HG03095 (cell line): ENCODE data around the gene NCOA1.
"Not testable (repeated sequence)": the region's sequence is repeated elsewhere in the genome, so short reads cannot be mapped to it uniquely, and the experiment has no call there.

Experiments used
- ATAC-seq: cut with Tn5 transposase; IDR thresholded peaks from one replicate; pipeline ENCODE4 v1.9.1; 2021; ENCODE audit warnings: moderate library complexity; ENCODE audit not compliant: unreplicated experiment

The NCOA1 gene

DNA sequence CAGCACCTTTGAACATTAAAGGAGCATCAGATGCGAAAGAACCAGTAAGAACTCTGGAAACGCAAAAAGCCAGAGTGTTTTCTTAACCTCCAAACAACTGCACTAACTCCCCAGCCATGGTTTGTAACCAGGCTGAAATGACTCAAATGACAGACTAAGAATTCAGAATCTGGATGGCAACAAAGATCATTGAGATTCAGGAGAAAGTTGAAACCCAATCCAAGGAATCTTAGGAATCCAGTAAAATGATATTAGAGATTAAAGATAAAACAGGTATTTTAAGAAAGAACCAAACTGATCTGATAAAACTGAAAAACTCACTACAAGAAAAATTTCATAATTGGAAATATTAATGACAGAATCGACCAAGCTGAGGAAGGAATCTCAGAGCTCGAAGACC lies 185.4 kb downstream of the NCOA1 start:
- no peak for ATAC-seq

DNA sequence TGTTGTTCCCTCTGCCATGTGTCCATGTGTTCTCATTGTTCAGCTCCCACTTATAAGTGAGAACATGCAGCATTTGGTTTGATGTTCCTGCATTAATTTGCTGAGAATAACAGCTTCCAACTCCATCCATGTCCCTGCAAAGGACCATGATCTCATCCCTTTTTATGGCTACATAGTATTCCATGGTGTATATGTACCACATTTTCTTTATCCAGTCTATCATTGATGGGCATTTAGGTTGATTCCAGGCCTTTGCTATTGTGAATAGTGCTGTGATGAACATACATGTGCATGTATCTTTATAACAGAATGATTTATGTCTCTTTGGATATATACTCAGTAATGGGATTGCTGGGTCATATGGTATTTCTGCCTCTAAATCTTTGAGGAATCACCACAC lies 187.0 kb downstream of the NCOA1 start:
- ATAC-seq: not testable (repeated sequence)

DNA sequence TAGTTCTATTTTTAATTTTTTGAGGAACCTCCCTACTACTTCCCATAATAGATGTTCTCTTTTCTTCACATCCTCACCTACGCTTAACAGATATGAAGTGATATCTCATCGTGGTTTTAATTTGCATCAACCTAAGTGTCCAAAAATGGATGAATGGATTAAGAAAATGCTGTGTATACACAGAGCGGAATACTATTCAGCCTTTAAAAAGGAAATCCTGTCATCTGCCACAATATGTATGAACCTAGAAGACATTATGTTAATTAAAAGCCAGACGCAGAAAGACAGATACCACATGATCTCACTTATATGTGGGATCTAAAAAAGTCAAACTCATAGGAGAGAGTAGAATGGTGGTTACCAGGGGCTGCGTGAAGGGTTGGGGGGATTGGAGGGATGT lies 189.1 kb downstream of the NCOA1 start:
- no peak for ATAC-seq

DNA sequence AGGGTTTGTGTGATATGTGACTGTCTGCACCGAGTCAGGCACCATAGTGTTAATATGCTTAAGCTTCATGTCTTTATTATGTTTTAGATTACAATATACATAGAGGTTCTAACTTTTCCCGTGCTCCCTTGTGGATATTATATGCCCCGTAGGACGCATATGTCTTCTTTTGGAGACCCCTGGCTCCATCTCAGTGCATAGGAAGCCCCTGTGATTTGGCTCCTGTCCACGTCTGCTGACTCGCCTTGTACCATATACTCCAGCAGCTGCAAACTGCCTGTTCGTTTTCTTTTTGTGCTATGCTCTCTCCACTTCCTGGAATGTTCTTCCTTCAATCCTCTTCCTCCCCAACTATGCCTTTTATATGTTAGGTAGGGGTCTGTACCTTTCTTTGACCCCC lies 191.2 kb downstream of the NCOA1 start:
- ATAC-seq: no peak

DNA sequence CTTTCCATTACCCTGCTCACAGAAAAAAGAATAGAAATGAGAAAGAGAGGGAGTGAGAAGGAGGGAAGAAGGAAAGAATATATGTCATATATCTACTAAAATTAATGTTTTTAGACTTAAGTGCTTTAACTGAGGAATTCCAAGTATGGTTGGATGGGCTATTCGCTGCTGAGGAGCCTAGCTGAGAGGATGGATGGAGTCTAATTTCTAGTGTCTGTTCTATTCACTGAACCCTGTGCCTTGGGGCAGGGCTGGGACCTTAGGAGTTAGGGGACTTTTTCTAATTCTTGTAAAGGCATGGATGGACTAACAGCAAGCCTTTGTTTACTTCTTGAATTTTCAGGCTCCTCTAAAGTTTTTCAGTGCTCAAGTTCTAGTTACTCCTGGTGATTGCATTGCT lies 192.4 kb downstream of the NCOA1 start:
- no peak for ATAC-seq

DNA sequence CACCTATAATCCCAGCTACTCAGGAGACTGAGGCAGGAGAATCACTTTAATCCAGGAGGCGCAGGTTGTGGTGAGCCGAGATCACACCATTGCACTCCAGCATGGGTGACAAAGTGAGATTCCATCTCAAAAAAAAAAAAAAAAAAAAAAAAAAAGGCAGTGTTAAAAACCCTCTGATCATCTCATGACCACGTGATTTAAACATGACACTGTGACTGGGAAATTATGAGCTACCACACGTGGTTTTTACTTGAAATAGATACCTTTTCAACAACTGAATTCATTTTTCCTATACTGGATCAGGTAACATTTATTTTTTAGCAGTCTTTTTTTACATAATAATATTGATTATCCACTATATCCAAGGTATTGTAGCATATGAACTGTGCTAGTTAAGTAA lies 199.5 kb downstream of the NCOA1 start:
- no peak for ATAC-seq

DNA sequence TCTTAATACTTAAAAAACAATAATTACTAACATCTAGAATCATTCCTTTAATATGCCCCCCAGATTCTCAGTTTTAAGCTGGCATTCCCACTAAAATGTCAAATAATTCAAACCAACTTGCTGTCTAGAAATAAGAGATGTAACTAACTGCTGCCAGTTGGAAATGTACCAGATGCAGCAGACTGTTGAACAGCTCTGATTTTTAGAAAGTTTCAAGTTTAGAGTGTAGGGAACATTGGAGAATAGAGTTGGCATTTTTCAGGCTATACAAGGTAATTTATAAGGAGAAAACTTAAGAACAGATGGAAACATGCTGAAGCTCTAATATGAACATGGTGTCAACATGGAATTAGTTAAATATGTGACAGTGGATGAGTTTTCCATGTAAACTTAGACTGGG lies 200.8 kb downstream of the NCOA1 start:
- no peak for ATAC-seq

DNA sequence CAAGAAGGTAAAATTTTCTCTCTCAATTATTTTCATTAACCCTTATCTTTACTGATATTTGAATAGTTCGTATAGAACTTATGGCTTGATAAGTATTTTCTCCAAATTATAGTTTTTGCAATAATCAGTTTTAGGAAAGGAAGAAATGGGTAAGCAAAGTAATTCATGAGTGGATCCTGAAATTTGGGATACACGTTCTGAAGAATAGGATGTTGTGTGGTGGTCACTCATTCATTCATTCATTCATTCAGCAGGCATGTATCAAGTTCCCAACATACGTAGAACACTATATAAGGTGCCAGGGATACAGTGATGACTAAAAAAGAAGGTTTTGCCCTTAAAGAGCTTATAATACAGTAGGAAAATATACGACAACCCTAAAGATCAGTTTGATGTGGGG lies 206.7 kb downstream of the NCOA1 start:
- no peak for ATAC-seq

DNA sequence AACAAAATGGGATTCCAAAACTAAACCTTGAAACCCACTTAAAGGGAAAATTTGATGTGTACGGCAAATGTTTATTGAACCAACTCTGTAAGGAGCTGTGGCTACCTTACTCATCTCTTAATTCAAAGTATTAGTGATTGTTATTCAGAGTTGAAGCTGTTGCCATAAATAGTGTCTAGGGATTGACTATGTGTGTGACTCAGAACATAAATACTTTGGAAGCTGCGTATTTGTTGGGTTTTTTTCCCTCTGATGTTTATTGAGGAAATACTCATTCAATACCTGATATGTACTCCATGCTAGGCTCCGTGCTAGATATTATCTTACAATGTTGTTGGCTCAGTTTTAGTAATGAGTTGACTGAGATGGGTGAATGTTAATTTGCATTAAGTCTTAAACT lies 211.7 kb downstream of the NCOA1 start:
- no peak for ATAC-seq

DNA sequence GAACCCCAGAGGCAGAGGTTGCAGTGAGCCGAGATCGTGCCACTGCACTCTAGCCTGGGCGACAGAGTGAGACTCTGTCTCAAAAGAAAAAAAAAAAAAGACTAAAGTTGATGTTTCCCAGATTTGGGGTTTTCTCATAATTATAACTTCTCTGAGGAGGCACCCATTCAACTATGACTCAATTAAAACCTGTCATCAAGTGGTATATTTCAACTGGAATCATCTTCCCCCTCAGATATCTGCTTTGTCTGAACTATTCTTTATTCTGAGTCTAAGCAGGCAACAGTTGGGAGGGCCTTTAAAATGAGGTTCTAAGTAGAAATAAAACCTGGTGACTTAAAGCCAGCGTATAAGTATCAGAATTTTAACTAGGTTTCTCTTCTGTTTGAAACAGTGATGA lies 213.6 kb downstream of the NCOA1 start:
- ATAC-seq: no peak

DNA sequence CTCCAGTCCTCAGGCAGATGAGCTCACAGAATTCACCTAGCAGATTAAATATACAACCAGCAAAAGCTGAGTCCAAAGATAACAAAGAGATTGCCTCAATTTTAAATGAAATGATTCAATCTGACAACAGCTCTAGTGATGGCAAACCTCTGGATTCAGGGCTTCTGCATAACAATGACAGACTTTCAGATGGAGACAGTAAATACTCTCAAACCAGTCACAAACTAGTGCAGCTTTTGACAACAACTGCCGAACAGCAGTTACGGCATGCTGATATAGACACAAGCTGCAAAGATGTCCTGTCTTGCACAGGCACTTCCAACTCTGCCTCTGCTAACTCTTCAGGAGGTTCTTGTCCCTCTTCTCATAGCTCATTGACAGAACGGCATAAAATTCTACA lies 216.1 kb downstream of the NCOA1 start:
- ATAC-seq: no peak

DNA sequence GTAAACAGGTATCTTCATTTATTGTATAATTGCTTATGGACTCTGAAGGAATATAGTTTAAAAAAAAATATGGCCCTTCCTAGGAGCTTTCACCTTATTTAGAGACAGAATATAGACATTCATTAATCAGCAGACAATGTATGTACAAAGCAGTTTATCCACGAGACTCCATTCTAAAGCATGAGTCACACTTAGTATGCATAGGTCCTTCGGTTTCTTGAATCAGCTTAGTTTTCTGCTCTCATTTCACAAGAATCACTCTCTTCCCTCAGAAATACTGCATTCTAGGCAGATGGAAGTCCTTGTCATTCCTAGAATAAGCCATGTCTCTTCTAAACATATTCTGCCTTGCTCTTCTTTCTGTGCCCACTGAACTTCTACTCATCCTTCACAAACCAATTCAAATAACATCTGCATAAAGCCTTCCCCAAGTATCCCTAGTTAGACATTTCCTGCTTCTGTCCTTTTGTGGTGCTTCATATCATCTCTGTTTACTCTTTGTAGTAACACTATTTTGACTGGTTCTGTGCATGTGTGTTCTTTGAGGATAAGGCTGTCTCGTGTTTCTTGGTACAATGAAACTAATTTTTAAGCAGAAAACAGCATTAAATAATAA lies 217.6 kb downstream of the NCOA1 start:
- ATAC-seq: no peak

DNA sequence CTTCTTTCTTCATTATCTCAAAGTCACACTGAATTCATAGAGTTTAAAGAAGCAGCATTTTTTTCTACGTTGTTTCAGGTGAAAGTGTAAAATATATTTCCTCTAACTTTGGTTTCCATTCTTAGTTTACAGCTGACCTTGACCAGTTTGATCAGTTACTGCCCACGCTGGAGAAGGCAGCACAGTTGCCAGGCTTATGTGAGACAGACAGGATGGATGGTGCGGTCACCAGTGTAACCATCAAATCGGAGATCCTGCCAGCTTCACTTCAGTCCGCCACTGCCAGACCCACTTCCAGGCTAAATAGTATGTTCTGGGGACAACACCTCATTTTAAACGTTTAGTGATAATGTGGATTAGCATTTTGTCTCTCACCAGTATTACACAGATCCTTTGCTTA lies 219.8 kb downstream of the NCOA1 start:
- no peak for ATAC-seq

DNA sequence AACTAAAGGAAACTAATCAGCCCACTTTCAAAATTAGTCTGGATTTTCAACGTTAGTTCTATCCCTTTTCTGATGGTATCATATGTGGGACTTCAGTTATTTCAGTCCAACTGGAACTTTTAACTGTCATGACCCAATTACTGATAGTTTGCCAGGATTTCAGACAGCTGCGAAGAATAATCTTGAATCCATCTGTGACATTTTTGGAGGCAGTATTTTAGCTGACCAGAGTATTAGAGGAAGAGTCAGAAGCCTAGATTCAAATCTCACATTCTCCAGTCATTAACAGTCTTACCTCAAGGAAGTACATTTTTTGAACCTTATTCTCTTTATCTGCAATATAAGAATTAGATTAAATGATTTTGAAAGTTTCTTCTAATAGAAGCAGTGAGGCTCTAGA lies 220.8 kb downstream of the NCOA1 start:
- ATAC-seq: no peak

DNA sequence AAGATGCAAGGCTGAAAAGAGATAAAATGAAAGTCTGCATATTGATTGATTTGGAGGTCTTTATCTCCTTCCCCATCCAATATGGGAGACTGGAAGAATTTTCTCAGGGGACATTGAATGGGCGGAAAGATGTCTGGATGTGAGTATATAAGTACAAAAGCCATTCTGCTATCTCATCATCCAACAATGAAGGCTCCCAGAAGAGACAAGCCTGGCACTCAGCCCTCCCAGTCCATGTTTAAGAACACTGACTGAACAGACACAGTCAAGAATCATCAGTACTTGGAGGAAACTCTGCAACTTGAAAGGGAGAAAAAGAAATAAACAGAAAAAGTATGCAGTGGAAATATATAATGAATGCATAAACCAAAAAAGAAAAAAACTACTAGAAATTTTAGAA lies 221.2 kb downstream of the NCOA1 start:
- ATAC-seq: no peak

DNA sequence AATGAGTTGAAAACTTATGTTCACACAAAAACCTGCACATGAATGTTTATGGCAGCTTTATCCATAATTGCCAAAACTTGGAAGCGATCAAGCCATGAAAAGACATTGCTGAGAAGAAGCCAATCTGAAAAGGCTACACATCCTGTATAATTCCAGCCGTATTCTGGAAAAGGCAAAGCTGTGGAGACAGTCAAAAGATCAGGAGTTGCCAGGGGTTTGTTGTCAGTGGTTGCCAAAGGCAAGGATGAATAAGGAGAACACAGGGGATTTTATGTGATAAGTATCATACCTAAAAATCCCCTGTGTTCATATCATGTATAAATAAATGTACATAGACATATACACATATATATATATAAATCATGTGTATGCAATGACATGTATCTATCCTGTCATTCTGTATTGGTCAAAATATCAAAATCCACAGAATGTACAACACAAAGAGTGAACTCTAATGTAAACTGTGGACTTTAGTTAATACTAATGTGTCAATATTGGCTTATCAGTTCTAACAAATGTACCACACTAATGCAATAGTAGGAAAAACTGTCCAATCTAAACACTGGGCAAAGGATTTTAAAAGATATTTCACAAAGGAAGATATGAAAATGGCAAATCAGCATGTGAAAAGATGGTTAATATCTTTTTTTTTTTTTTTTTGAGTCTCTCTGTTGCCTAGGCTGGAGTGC lies 226.4 kb downstream of the NCOA1 start:
- ATAC-seq: no peak

DNA sequence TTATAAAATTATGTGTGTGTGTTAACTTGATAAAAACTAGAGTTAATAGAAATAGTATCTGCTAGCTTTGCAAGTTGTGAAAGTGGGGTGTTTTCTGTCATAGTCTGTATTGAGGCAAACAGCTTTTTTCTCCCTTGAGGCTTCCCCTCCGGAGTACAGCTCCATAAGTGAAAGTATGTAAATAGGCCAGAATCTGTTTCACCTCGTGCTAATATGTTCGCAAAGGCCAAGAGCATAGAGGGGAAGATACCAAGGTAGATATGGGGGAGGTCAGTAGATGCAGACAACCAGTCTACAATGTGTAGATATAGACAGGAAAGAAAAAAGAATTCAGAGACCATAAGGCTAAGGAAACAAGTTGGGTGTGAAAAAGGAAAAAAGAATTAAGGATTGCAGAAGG lies 229.3 kb downstream of the NCOA1 start:
- ATAC-seq: peak; percentile 71

DNA sequence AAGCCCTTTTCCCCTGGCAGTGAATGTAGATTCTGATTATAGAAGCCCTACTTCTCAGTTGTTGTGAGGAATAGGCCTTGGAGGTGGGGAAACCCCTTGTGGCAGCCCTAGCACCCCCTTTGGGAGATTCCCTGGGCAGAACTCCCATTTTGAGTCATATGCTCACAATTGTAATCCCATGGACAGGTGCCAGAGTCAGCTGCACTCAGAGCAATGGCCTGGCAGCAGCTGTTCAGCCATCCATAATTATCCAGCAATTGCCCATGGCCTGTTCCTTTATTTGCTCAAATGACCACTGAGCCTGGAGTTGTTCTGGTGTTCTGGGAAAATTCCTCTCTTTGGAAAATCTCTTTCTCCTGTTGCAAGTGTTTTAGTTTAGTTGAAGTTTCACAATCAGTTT lies 230.4 kb downstream of the NCOA1 start:
- ATAC-seq: no peak

DNA sequence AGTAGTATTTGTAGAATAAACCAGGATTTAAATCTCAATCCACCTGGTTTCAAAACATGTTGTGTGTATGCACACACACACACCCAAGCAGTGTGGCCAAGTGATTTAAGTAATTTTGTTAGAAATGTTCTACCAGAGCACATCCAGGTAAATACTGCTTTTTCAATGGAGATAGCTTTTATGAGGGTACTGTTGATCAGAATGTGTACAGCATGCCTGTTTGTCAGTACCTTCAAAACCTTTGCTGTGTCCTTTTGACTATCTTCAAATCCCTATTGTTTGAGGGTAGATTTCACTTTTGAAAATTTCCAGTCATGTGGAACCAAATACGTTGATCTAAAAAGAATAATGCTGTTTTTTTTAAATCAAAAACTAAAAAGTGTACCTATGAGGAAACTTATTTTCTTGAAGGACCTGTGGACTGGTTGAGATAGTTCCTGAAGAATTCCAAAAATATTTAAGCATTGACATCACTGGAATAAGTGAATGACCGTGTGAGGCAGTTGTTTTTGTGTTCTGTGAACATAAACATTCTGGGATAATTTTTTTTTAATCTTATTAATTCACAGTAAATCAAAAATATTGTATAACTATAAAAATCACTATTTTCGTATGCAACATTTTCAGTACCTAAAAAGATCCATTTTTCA lies 231.2 kb downstream of the NCOA1 start:
- ATAC-seq: no peak

DNA sequence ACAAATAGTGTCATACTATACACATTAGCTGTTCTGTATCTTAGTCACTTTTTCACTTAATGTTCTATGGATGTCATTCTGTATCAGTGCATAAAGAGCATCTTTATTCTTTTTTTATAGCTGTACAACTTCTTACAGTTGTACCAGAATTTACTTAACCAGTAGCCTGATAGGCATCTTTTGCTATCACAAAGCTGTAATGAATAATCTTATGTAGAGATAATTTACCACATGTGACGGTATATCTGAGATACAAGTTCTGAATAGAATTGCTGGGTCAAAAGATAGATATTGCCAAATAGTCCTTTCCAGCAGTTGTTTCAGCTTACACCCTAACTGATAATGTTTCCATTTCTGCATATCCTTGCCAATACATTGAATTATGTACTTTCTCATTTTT lies 232.1 kb downstream of the NCOA1 start:
- no peak for ATAC-seq

DNA sequence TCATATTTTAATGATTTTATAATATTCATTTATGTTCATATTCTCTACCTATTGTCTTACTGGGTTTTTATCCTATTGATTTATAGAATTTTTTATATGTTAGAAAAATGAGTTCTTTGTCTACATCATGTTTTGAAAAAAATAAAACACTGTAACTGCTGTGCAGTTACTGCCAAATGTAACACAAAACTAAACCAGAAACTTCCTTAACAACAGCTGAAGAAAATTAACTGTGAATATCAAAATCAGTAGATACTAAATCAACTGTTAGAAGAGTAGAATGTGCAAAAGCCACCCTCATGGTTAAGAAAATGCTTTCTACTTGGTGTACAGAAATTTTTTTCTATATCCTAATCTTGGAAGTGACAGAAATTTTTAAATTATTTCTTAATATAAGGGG lies 232.6 kb downstream of the NCOA1 start:
- no peak for ATAC-seq

DNA sequence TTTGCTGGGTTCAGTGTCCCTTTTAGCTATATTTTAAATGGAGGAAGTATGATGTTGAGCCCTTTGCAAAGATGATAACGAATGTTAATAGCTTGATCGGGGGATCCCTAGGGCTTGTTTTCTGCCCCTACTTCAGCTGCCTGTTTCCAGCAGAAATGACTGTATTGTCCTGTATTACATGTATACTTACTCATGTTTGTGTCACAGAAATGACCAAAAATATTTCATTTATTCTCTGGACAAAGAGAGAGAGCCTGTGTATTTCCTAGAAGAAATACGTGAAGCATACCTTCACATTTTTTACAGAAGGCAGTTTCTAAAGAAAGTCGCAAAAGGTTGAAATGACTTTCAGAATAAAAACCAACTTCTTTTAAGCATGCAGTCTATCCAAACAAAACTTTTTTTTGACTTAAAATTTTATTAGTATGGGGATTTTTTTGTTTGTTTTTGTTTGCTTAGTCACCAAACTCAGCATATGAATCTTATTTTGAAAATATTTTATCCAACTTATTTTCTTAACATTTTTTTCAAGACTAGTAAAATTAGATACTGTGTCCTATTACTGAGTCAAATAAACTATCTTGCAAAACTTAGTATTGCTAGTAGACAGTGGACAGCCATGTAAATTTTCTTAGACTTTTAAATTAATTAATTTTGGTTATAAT lies 233.2 kb downstream of the NCOA1 start:
- no peak for ATAC-seq
